HG03460 (cell line): ENCODE measurements around the gene ELOVL6.
"Not testable (repeated sequence)": the region's sequence is repeated elsewhere in the genome, so short reads cannot be mapped to it uniquely, and the experiment has no call there.

ENCODE experiments used
- ATAC-seq: cut with Tn5 transposase; IDR thresholded peaks from one replicate; pipeline ENCODE4 v1.9.1; 2021; ENCODE audit not compliant: unreplicated experiment

Gene ELOVL6

DNA sequence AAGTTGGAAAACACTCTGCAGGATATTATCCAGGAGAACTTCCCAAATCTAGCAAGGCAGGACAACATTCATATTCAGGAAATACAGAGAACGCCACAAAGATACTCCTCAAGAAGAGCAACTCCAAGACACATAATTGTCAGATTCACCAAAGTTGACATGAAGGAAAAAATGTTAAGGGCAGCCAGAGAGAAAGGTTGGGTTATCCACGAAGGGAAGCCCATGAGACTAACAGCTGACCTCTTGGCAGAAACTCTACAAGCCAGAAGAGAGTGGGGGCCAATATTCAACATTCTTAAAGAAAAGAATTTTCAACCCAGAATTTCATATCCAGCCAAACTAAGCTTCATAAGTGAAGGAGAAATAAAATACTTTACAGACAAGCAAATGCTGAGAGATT is 120.3 kb downstream of the ELOVL6 start:
- ATAC-seq = not testable (repeated sequence)

DNA sequence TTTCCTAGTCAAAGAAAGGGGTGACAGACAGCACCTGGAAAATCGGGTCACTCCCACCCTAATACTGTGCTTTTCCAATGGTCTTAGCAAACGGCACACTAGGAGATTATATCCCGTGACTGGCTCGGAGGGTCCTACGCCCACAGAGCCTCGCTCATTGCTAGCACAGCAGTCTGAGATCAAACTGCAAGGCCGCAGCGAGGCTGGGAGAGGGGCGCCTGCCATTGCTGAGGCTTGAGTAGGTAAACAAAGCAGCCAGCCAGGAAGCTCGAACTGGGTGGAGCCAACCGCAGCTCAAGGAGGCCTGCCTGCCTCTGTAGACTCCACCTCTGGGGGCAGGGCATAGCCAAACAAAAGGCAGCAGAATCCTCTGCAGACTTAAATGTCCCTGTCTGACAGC is 121.6 kb downstream of the ELOVL6 start:
- ATAC-seq = not testable (repeated sequence)

DNA sequence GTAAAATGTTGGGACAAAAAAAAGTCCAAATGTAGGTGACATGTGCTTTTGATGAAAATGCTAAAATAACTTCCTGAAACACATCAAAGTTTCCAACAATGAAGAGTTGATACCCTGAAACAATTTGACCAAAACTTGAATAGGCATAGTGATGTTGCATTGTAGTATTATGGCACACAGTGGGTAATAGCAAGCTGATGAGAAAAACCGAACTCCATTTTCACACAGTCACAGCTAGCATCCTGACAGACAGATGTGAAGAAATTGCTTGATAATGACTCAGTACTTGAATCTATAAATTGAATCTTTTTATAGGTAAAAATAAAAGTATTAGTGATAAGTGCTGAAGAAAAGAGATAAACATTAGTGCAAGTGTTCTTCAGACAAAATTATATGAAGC is 122.5 kb downstream of the ELOVL6 start:
- ATAC-seq = no peak

DNA sequence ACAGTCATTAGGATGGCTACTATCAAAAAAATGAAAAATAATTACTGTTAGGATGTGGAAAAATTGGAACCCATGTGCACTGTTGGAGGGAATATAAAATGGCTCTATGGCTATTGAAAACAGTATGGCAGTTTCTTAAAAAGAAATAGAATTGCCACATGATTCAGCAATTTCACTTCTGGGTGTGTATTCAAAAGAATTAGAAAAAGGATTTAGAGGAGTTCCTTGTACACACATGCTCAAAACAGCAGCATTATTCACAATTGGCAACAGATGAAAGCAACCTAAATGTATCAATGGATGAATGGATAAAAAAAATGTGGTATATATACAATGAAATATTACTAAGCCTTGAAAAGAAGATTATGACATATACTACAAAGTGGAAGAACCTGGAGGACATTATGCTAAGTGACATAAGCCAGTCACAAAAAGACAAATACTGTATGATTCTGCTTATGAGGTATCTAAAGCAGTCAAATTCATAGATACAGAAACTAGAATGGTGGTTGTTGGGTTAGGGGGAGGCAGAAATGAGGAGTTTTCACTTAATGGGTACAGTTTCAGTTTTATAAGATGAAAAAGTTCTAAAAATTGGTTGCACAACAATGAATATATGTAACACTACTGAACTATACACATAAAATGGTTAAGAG is 123.2 kb downstream of the ELOVL6 start:
- ATAC-seq = peak; percentile 65

DNA sequence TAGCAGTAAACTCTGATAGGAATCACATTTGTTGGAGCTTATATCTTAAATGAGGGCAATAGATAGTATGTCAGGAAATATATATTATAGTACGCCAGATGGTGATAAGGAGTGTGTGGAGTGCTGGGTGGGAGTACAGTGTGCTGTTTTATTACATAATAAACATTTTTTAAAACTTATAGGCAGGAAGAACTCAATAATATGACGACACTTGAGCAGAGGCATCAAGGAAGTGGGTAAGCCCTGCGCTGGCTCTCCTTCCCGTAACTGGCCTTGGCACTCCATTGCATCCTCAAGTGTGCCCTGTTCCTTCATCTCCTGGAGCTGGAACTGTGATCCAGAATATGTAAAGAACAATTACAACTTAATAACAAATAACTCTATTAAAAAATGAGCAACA is 123.8 kb downstream of the ELOVL6 start:
- no peak for ATAC-seq

DNA sequence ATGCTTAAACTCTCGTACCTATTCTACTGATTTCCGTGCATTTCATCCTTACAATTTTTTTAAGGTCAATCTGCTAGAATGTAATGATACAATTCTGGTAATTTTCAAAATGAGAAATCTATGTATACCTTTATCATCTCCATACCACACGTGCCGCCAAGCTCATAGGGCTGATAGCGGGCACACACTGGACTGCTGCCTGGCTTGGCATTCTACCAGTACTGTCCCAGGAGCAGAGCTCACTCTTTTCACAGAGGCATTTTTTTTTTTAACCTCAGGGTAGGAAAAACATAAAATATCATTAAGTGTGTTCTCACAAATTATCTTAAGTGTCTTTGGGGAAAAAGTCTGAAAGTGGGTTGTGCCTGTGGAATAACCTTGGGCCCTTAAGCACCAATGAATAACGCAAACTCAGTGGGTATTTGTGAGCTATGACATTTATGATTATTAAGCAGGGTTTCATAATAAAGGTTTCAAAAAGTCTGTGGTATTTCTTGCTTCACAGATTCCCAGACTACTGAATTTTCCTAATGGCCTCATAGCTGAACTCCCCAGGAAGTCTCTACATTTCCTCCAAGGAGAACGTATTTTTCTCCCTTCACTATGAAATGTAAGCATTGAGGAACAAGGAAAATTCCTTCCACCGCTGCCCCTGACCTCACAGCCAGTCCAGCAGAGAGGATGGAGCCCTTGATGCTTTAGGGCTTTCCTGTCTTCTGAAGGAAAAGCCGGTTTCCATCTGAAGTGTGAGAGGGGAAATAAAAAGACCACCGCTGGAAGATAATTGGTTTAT is 125.2 kb downstream of the ELOVL6 start:
- no peak for ATAC-seq

DNA sequence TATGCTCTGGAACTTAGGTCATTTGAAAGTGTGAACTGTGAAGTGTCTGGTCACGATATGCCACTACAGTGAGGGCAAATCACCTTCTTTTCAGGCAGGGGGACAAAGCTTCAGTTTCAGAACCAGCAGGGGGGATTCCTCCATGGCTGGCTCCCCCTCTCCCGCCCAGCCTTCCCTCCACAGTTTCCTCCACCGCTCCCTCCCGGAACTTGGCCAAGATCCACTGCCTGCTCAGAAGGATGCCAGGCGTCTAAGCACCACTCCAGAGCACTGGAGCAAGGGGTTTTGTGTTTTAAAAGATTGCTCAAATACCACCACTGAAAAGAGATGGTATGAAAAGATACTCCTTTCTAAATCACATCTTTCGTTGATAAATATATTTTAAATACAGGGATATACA is 126.9 kb downstream of the ELOVL6 start:
- ATAC-seq = no peak

DNA sequence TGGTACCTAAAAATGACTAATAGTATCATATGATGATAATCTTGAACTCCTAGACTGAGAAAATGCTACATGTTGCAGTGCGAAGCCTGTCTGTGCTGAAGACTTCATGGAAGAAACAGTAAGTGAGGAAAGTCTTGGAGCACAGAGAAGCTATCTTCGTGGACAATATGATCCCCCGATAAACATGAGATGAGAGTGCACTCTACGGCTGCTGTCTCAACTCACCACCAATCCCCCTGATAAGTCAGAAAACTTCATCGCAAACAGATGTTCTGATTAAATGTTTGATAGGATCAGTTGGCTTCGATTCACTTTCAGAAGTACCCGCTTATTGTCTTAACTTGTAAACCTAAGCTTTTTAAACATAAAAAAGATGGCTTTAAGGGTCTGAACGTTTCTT is 130.2 kb downstream of the ELOVL6 start:
- ATAC-seq = no peak

DNA sequence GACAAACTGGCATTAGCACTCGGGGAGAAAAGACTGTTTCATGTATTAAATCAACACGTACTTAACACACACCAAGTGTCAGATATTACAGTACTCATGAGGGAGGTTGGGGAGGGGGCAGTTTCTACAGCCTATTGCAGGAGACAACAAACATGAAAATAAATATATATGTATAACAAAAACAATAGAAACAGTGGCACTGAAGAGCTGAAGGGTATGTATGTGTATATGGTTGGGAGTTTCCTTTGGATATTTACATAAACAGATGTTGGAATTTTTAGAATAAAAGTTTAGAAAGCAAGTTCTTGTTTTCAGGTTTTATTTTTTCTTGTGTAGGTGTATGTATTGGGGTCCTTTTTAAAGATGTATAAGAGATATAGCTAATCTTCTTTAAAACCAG is 133.5 kb downstream of the ELOVL6 start:
- ATAC-seq = no peak

DNA sequence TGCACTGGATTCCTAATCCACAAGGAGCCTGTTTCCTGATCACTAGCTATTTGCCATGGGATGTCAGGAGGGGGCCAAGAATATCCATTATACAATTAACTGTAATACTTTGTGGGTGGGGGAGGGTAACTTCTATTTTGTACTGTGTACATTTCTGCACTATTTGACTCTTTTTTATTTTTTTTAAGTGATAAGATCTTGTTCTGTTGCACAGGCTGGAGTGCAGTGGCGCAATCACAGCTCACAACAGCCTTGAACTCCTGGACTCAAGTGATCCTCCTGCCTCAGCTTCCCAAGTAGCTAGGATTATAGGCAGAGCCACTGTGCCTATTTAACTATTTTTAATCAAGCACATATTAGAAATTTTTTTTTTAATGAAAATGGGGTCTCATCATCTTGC is 134.1 kb downstream of the ELOVL6 start:
- no peak for ATAC-seq

DNA sequence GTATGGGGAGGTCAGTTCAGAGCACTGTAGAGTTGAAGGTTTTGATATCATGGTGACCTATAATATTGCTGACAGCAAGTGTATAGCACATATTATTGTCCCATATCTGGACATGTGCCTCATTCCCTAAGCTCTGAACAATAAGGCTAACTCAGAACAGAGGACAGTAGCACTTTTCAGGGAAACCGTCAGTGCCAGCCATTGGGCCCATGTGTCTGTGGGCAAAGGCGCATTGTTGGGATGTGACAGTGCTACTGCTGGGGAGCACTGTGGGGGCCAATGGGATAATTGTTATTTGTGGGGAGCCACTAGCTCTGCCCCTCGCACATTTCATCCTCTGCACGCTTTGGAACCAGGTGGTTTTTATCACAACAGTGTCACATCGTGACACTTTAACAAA is 136.2 kb downstream of the ELOVL6 start:
- ATAC-seq = no peak

DNA sequence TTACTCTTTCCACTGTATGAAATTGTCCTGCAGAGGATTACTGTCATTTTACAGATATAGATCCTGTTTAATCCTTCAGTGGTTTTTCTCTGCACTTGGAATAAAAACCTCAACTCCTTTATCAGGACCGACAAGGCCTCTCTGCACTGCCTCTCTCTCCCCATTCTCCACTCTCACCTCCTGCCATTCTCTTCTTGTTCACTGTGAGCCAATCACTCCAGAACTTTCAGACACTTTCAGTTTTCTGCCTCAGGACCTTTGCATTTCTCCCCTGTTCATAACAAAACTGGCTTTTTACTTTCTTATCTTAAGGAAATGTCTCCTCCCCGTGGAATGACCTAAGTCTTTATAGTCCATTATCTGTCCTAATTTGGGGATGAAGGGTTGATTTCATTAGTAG is 137.3 kb downstream of the ELOVL6 start:
- ATAC-seq = no peak

DNA sequence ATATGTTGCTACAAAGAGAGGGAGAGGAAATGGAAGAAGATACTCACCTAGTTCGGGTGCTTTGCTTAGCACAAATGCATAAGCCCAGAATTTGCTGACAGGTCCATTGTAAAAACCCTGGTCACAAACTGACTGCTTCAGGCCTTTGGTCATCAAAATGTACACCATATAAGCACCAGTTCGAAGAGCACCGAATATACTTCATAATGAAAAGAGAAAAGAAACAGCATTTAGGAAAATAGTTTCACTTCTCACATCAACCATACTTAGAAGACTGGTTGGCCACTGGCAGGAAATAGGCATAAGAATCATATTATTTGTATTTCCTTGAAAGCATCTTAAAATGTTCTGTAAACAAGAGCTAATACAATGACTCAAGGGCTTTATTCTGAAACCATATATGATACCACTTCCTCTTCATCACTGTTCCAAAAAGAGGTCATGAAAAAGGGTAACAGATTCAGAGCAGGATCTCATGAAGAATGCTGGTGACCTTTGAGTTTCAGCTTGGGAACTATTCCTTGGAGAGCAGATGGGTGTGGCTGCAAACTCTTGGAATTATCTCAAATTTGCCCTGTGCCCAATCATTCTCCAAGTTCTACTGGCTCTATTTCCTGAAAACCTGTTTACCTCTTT is 138.7 kb downstream of the ELOVL6 start:
- peak; percentile 71 for ATAC-seq

DNA sequence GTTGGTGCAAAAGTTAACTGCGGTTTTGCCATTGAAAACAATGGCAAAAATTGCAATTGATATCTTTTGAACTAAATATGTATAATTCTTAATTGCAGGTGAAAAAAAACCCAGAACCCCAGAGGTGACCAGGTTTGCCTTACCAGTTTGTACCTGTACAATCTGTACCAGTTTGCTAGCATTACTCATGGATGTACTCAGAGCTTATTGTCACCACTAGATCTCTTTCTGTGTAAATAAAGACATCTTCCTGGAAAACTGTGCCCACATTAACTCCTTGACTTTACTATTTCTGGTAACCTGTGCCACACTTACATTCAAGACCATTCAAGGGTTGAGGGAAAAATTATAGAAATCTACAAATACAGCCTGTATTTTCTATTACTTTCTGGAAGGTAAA is 139.7 kb downstream of the ELOVL6 start:
- no peak for ATAC-seq

DNA sequence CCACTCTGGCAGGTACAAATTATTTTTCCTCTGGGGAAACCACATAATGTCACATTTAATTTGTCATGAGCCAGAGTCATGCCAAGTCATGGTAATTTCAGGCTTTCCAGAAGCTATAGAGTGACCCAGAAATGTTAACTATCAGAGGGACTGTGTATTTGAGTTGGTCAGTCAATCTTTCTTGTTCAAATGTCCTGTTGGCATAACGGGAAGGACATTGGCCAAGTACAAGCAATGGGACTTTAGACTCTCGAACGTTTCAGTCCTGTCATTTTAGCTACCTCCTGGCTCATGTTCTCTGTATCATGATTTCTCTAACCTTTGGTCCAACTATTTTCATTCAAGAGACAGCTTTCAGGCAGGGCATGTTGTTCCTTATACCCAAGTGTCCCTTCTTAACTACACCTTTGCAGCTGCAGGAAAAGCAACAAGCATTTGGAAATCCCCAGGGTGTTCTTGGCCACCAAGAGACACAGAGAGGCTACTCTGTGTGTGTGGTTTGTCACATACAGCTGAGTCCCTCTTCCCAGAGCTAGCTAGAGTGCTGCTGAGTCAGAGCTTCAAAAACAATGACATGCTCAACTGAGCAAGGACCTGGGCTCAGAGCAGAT is 143.2 kb downstream of the ELOVL6 start:
- peak; percentile 72 for ATAC-seq

DNA sequence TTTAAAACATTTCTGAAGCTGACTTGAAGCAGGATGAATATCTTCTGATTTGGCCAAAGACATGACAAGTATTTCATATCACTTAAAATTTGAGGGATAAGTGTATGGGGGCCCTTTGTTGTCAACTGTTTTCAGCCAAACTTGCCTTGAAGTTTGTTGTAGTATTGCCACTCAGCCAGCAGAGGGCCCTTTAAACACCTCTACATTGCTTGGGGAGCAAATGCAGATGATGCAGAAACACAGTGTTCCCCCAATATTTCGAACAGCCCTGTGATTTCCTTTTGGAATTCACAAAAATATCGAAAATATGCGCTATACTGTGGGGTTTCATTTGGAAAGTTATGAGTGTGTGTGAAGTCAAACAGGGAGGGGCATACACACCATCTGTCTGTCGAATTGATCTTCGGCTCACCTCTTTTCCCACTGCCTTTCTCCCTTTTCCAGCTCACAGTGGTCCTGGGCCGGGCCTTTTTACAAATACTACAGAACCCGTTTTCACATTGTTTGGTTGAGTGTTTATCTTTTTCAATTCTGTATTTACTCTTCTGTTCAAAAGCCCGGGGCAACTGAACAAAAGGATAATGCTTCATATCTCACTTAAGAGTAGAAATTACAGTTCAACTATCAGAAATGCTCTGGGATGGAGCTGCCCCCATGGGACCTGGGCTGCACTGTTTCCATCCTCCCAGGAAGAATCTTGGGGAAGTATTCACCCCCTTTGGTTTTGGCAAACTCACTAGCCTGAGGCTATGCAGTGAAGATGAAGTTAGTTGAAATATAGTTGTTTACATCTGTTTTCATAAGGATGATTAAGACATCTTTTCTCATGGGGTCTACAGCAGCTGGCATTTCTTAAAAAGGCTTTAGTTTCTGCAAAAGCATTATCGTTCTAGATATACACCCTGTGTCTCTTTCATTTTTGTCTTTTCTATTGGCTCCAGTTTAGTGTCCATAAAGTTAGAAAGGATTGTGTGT is 148.2 kb downstream of the ELOVL6 start:
- no peak for ATAC-seq

DNA sequence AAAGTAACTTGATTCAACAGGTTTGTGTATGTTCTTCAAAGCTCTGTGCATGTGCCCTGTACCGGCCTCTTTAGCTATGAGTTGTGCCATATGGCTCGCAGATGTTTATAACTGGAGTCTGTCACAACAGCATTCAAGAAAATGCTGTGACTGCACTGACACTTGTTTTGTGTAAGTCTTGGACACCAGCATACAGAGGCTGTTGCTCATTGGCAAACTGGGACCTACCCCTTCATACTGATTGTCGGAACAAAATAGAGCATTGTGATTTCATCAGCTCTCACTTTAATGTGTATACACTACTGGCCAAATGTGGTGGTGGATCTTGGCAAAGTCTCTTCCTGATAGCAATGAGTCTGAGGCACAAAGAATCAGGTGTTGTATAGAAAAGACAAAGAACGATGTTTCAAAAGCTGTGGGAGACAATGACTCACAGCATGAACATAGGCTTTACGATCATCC is 151.8 kb downstream of the ELOVL6 start:
- no peak for ATAC-seq

DNA sequence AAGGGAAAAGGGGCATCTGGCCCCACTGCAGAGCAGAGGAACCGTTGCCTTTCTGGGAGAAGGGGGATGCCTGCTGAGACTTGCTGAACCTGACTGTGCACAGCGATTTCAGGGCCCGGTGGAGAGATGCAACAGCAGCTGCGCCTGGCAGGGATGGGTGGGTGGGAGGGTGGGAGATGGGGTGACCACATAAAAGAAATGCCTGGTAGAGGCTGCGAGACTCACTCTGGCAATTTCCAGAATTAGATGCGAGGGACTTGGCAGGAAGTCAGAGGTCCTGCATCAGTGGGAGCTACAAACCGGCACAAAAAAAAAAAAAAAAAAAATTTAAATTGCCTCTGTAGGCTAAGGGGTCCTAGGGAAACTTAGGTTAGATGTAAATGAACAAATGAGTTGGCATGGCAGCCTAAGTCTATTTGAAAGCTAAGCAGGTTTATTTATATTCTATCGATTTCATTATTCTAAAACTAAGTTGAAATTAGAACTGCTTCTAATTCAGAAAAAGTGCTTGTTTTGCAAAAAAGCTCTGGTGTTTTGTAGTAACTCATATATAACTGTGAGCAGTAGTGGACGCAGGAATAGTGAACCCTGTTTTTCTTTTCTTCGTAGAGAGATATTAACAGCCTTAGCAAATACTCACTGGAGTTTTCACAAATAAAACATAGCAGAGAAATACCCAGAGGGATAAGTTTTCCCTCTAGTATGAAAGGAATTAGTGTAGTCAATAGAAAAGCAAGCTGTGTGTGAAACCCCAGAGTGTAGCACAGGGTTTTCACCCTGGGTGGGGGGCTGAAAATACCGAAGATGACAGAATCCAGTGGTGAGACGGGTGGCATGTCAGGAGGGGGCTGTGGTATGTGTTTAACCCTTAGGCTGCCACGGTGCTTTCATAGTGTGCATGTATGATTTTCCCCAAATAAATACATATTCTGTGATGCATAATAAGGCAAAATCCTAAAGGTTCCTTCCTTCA is 155.6 kb downstream of the ELOVL6 start:
- no peak for ATAC-seq

DNA sequence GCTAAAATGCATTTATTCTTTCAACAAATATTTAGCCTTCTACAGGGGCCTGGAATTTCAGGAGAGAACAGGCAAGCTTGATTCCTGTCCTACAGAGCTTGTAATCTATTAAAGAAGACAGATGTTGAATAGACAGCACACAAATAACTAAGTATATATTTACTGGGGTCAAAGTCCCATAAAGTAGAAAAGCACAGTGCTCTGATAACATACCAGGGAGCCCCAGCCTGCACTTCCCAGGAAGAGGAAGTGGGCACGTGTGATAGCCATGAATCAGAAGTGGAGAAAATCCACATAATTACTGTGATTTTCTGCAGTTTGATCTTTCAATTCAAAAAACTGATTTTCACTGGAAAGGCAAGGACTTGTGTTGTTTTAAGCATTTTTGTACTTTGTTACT is 156.7 kb downstream of the ELOVL6 start:
- ATAC-seq = no peak
